HCT116 (cell line): ENCODE data around the gene GPR142. TPM values are rescaled to one million over a fixed set of nuclear protein-coding genes. Genes with fewer than 3 reads are reported as not detected.

Source experiments
- ATAC-seq: fragments of 200-7000 bp; cut with Tn5 transposase; 2 replicates; pipeline ENCODE4 v1.9.1; 2020; ENCODE audit warnings: mild to moderate bottlenecking, moderate library complexity
- BruUV-seq: library from RNA; stranded (reverse); fragments of 400-500 nt; replicated peaks from 2 replicates; lab custom pipeline; 2021; lab: Mats Ljungman, UMichigan
- CTCF ChIA-PET: fragments of 300-600 bp; sonication (Branson Sonifier 250); formaldehyde crosslinking; loops from one replicate; lab custom pipeline; 2021; ENCODE audit warnings: antibody characterized with exemption; lab: Charles Lee
- POLR2A ChIA-PET: fragments of 300-600, 350-600 bp; sonication (Branson Sonifier 250); formaldehyde crosslinking; loops from one replicate; lab custom pipeline; 2021; ENCODE audit warnings: antibody characterized with exemption; lab: Charles Lee
- RAD21 ChIA-PET, 2 experiments: fragments of 300-600 bp; sonication (Branson Sonifier 250); formaldehyde crosslinking; loops; one replicate each; lab custom pipeline; 2023; ENCODE audit warnings: low total read pairs in 2 of 2; ENCODE audit not compliant: uncharacterized antibody in 2 of 2, unreplicated experiment in 2 of 2, low non-redundant PET in 1 of 2; lab: Charles Lee
- DNase-seq: peaks from one replicate; pipeline ENCODE4 v3.0.0-alpha.2; 2010; ENCODE audit warnings: low read depth, low spot score
- H2AFZ ChIP-seq: fragments of 200-600 bp; shearing (Covaris generic), sonication (generic); 2 replicates; pipeline ENCODE4 v1.6.1; 2017; ENCODE audit warnings: low read depth, mixed run types, mixed read lengths, antibody characterized with exemption, low read length; ENCODE audit not compliant: poor library complexity, severe bottlenecking
- H3K27ac ChIP-seq: 2 replicates; pipeline ENCODE4 v1.5.1; 2012; ENCODE audit warnings: low read depth, low read length
- H3K27me3 ChIP-seq: fragments of 200-600 bp; sonication (generic); 2 replicates; pipeline ENCODE4 v1.6.1; 2016; ENCODE audit warnings: mixed run types, low read length, mixed read lengths; ENCODE audit not compliant: insufficient read depth
- H3K36me3 ChIP-seq, 2 experiments: fragments of 200-500 bp in 1 of 2; fragments of 200-600 bp in 1 of 2; sonication (Bioruptor generic) in 1 of 2; sonication (generic) in 1 of 2; 2 replicates each; pipeline versions ENCODE4 v1.5.1 to v1.6.1; 2014 to 2016; ENCODE audit warnings: low read length in 2 of 2, inconsistent platforms in 1 of 2, mixed read lengths in 1 of 2, mixed run types in 1 of 2; ENCODE audit not compliant: insufficient read depth in 2 of 2, control insufficient read depth in 1 of 2
- H3K4me1 ChIP-seq, 2 experiments: fragments of 200-600 bp in 1 of 2; sonication (generic) in 1 of 2; 2 replicates each; pipeline versions ENCODE4 v1.5.1 to v1.6.1; 2012 to 2017; ENCODE audit warnings: low read length in 2 of 2, inconsistent platforms in 1 of 2, mild to moderate bottlenecking in 1 of 2, mixed read lengths in 1 of 2, mixed run types in 1 of 2, moderate library complexity in 1 of 2; ENCODE audit not compliant: insufficient read depth in 2 of 2, control insufficient read depth in 1 of 2
- H3K4me2 ChIP-seq: fragments of 200-600 bp; sonication (generic); 2 replicates; pipeline ENCODE4 v1.6.1; 2017; ENCODE audit warnings: mixed run types, low read length, mixed read lengths
- H3K4me3 ChIP-seq, 2 experiments: fragments of 200-600 bp in 1 of 2; sonication (generic) in 1 of 2; replicated peaks in 1 of 2; 2 replicates each; pipeline ENCODE4 v1.5.1; 2011 to 2016; ENCODE audit warnings: low read length in 2 of 2, control low read depth in 1 of 2, low read depth in 1 of 2, mild to moderate bottlenecking in 1 of 2, mixed read lengths in 1 of 2, mixed run types in 1 of 2
- H3K79me2 ChIP-seq: fragments of 200-600 bp; sonication (generic); 2 replicates; pipeline ENCODE4 v1.6.1; 2017; ENCODE audit warnings: mild to moderate bottlenecking, mixed run types, low read length, moderate library complexity, mixed read lengths; ENCODE audit not compliant: insufficient read depth
- H3K9ac ChIP-seq: fragments of 200-600 bp; sonication (generic); 2 replicates; pipeline ENCODE4 v1.6.1; 2016; ENCODE audit warnings: low read length, mixed read lengths
- H3K9me2 ChIP-seq: fragments of 200-600 bp; sonication (generic), shearing (Covaris generic); 2 replicates; pipeline ENCODE4 v1.6.1; 2017; ENCODE audit warnings: mixed run types, mild to moderate bottlenecking, moderate library complexity; ENCODE audit not compliant: insufficient read depth
- H3K9me3 ChIP-seq, 2 experiments: fragments of 200-500 bp in 1 of 2; fragments of 200-600 bp in 1 of 2; sonication (Bioruptor generic) in 1 of 2; sonication (generic) in 1 of 2; 2 replicates each; pipeline ENCODE4 v1.6.1; 2014 to 2017; ENCODE audit warnings: low read length in 2 of 2, mixed read lengths in 2 of 2, inconsistent platforms in 1 of 2, low read depth in 1 of 2, mild to moderate bottlenecking in 1 of 2, mixed run types in 1 of 2, moderate library complexity in 1 of 2; ENCODE audit not compliant: control insufficient read depth in 1 of 2, insufficient read depth in 1 of 2
- H4K20me1 ChIP-seq: fragments of 200-600 bp; sonication (generic), shearing (Covaris generic); 2 replicates; pipeline ENCODE4 v1.6.1; 2017; ENCODE audit warnings: mixed run types, mild to moderate bottlenecking, moderate library complexity; ENCODE audit not compliant: insufficient read depth
- CTCF ChIP-seq, 3 experiments: fragments of 200-600 bp in 1 of 3; sonication (generic) in 1 of 3; IDR thresholded peaks in 2 of 3; conservative IDR thresholded peaks in 1 of 3; 2 replicates each; pipeline ENCODE4 v1.5.1; 2012 to 2017; ENCODE audit warnings: low read depth in 2 of 3, low read length in 2 of 3, antibody characterized with exemption in 1 of 3, borderline replicate concordance in 1 of 3, control low read depth in 1 of 3, mild to moderate bottlenecking in 1 of 3, mixed read lengths in 1 of 3, mixed run types in 1 of 3, moderate library complexity in 1 of 3; ENCODE audit not compliant: insufficient read depth in 1 of 3
- EGR1 ChIP-seq: IDR thresholded peaks from 2 replicates; pipeline ENCODE4 v1.6.1; 2012; ENCODE audit warnings: low read depth
- ELF1 ChIP-seq: IDR thresholded peaks from 2 replicates; pipeline ENCODE4 v1.6.1; 2012; ENCODE audit warnings: low read depth, borderline replicate concordance
- EZH2 ChIP-seq: fragments of 200-600 bp; sonication (generic); IDR thresholded peaks from 2 replicates; pipeline ENCODE4 v1.6.1; 2017; ENCODE audit warnings: antibody characterized with exemption, mixed run types
- FOSL1 ChIP-seq: IDR thresholded peaks from 2 replicates; pipeline ENCODE4 v1.6.1; 2012; ENCODE audit warnings: low read depth
- MAX ChIP-seq: IDR thresholded peaks from 2 replicates; pipeline ENCODE4 v1.6.1; 2012
- POLR2A ChIP-seq: IDR thresholded peaks from 2 replicates; pipeline ENCODE4 v1.7.0; 2011; ENCODE audit warnings: borderline replicate concordance; ENCODE audit not compliant: insufficient read depth, insufficient read length; ENCODE audit errors: extremely low read depth
- RAD21 ChIP-seq: IDR thresholded peaks from 2 replicates; pipeline ENCODE4 v1.6.1; 2012; ENCODE audit warnings: low read depth, mild to moderate bottlenecking
- SRF ChIP-seq: IDR thresholded peaks from 2 replicates; pipeline ENCODE4 v1.6.1; 2012; ENCODE audit warnings: low read depth
- YY1 ChIP-seq: IDR thresholded peaks from 2 replicates; pipeline ENCODE4 v1.6.1; 2011; ENCODE audit warnings: low read length, low read depth, moderate library complexity, mild to moderate bottlenecking; ENCODE audit not compliant: insufficient replicate concordance; ENCODE audit errors: extremely low read depth
- intact Hi-C: fragments of 100-400 bp; cut with micrococcal nuclease; formaldehyde crosslinking; loops from 2 replicates; pipeline ENCODE4 v1.10.0; 2022
- total RNA-seq: library from RNA; stranded (reverse); gene quantifications from one replicate; pipeline ENCODE4 v1.2.1, GENCODE V29; 2021; ENCODE audit not compliant: unreplicated experiment

The GPR142 gene
- total RNA-seq, 1 experiment from 2014 or later = not detected

GRCh38 chr17:74351552-74352210 is 15.6 kb upstream of the GPR142 start:
- no peaks in the 10 kb centered on the region for H4K20me1 ChIP-seq
- no peak overlapping the region for H2AFZ ChIP-seq
- RAD21 ChIA-PET = interaction anchor here in 1 of 2 experiments (0.6 kb wide), 1 partner anchor 102 kb away, joined by 3 read pairs; no protein-coding TSS in a partner anchor
- CTCF ChIA-PET = interaction anchor here (2.2 kb wide), 1 partner anchor 17 kb away, joined by 14 read pairs; the partner anchor contains the start of gene GPR142
- DNase-seq = no peak
- no peaks in the 10 kb centered on the region for H3K9me2 ChIP-seq
- intact Hi-C loops = loop anchor here (5.0 kb wide), 1 partner anchor 139 kb away; the partner anchor contains the start of gene TTYH2
- H3K79me2 ChIP-seq = no peaks in the 10 kb centered on the region
- POLR2A ChIA-PET = no interaction called here
- TF ChIP-seq EGR1 (no peak), MAX (no peak), FOSL1 (no peak), POLR2A (no peak), EZH2 (no peak), SRF (no peak), CTCF (IDR thresholded peaks at IDR 0.05 in 2 of 3, conservative IDR thresholded peaks at IDR 0.05 in 1 of 3; ENCODE audit: borderline replicate concordance in 1 of 3, insufficient read depth in 1 of 3, low read depth in 2 of 3, low read length in 2 of 3) (no peak), YY1 (no peak), RAD21 (no peak), ELF1 (no peak)
- H3K36me3 ChIP-seq = no peaks in the 10 kb centered on the region
- ATAC-seq = no peak
- H3K4me2 ChIP-seq = no peak overlapping the region
- no TSS peak for BruUV-seq
- H3K4me3 ChIP-seq = no peak overlapping the region
- peaks cover 7 to 14% of the 10 kb centered on the region in 2 experiments; a peak in 3 of 4 replicates for H3K4me1 ChIP-seq
- no peaks in the 10 kb centered on the region for H3K9me3 ChIP-seq
- H3K27me3 ChIP-seq = no peaks in the 10 kb centered on the region; the same call in 1 of the 2 replicates
- H3K27ac ChIP-seq = no peak overlapping the region
- no peak overlapping the region for H3K9ac ChIP-seq
